K562 (cell line): ENCODE measurements around the gene CNTROB. TPM values are rescaled to one million over a fixed set of nuclear protein-coding genes. Genes with fewer than 3 reads are reported as not detected.

Experiments used
- ATAC-seq: fragments of 200-7000 bp; cut with Tn5 transposase; 3 replicates; pipeline ENCODE4 v1.9.1; 2020; ENCODE audit warnings: moderate library complexity
- BruUV-seq: library from RNA; stranded (reverse); fragments of 400-500 nt; replicated peaks from 2 replicates; lab custom pipeline; 2021; lab: Mats Ljungman, UMichigan
- CTCF ChIA-PET: fragments of 300-600 bp; formaldehyde crosslinking; extraction: SDS; loops from one replicate; lab custom pipeline; 2021; ENCODE audit warnings: low intra/inter-chr PET ratio; lab: Yijun Ruan, JAX
- POLR2A ChIA-PET: fragments of 300-600, 350-650 bp; sonication (Branson Sonifier 250); formaldehyde crosslinking; extraction: SDS; loops from one replicate; lab custom pipeline; 2021; ENCODE audit warnings: antibody characterized with exemption, inconsistent platforms; lab: Yijun Ruan, JAX
- DNase-seq, 4 experiments: peaks; one replicate each; pipeline versions ENCODE4 v3.0.0 to v3.0.0-alpha.2; 2011 to 2018; ENCODE audit warnings: low spot score in 3 of 4, mixed read lengths in 3 of 4; ENCODE audit errors: extremely low read depth in 1 of 4
- FAIRE-seq: peaks from 2 replicates; lab custom pipeline; 2011; peaks lifted over from hg19 to GRCh38; lab: Jason Lieb, UNC
- H2AFZ ChIP-seq: 2 replicates; pipeline ENCODE4 v1.6.0; 2011; ENCODE audit warnings: low read depth, low read length, control low read depth, inconsistent platforms
- H3K27ac ChIP-seq: fragments of 200-600 bp; 3 replicates; pipeline ENCODE4 v1.8.0; 2011; ENCODE audit warnings: low read depth, mild to moderate bottlenecking, control low read depth, inconsistent platforms, low read length, moderate library complexity, mixed read lengths; ENCODE audit errors: extremely low read depth
- H3K27me3 ChIP-seq, 2 experiments: fragments of 300-600 bp in 1 of 2; 2 replicates in 1 of 2; 3 replicates in 1 of 2; pipeline versions ENCODE4 v1.6.0 to v1.8.0; 2011; ENCODE audit warnings: inconsistent platforms in 2 of 2, low read length in 2 of 2, mild to moderate bottlenecking in 1 of 2, mixed read lengths in 1 of 2, moderate library complexity in 1 of 2; ENCODE audit not compliant: control insufficient read depth in 2 of 2, insufficient read depth in 2 of 2
- H3K36me3 ChIP-seq: fragments of 300-600 bp; 3 replicates; pipeline ENCODE4 v1.8.0; 2011; ENCODE audit warnings: mild to moderate bottlenecking, low read length, inconsistent platforms; ENCODE audit not compliant: control insufficient read depth, insufficient read depth
- H3K4me1 ChIP-seq, 2 experiments: fragments of 200-600 bp in 1 of 2; replicated peaks in 1 of 2; 2 replicates in 1 of 2; 3 replicates in 1 of 2; pipeline versions ENCODE4 v1.5.1 to v1.8.0; 2011; ENCODE audit warnings: inconsistent platforms in 2 of 2, low read length in 2 of 2, mild to moderate bottlenecking in 1 of 2, mixed read lengths in 1 of 2, moderate library complexity in 1 of 2; ENCODE audit not compliant: control insufficient read depth in 2 of 2, insufficient read depth in 2 of 2
- H3K4me2 ChIP-seq: 2 replicates; pipeline ENCODE4 v1.6.1; 2011; ENCODE audit warnings: low read length, control low read depth, inconsistent platforms, mixed read lengths; ENCODE audit not compliant: insufficient read depth
- H3K4me3 ChIP-seq: fragments of 200-600 bp; sonication (generic), shearing (Covaris generic); 2 replicates; pipeline ENCODE4 v1.5.1; 2016; ENCODE audit warnings: control low read depth, inconsistent platforms
- H3K79me2 ChIP-seq: fragments of 200-600 bp; 3 replicates; pipeline ENCODE4 v1.8.0; 2011; ENCODE audit warnings: low read length, inconsistent platforms; ENCODE audit not compliant: control insufficient read depth, insufficient read depth
- H3K9ac ChIP-seq, 2 experiments: 2 replicates each; pipeline versions ENCODE4 v1.6.0 to v1.6.1; 2011; ENCODE audit warnings: low read depth in 2 of 2, low read length in 2 of 2, control low read depth in 1 of 2, inconsistent platforms in 1 of 2, mild to moderate bottlenecking in 1 of 2, mixed read lengths in 1 of 2; ENCODE audit not compliant: insufficient read depth in 1 of 2
- H3K9me1 ChIP-seq: one replicate; pipeline ENCODE4 v1.6.0; 2011; ENCODE audit warnings: inconsistent platforms, mild to moderate bottlenecking, low read length, moderate library complexity; ENCODE audit not compliant: control insufficient read depth, insufficient read depth
- H3K9me3 ChIP-seq: replicated peaks from 2 replicates; pipeline ENCODE4 v1.5.1; 2011; ENCODE audit warnings: low read depth, low read length, inconsistent platforms; ENCODE audit not compliant: control insufficient read depth, insufficient read depth
- H4K20me1 ChIP-seq: replicated peaks from 2 replicates; pipeline ENCODE4 v1.6.1; 2011; ENCODE audit warnings: low read length, inconsistent platforms, mixed read lengths; ENCODE audit not compliant: control insufficient read depth, insufficient read depth
- ATF3 ChIP-seq, 2 experiments: fragments of 450-650 bp in 1 of 2; sonication (generic) in 1 of 2; formaldehyde crosslinking in 1 of 2; IDR thresholded peaks in 1 of 2; conservative IDR thresholded peaks in 1 of 2; 2 replicates each; pipeline versions ENCODE4 v1.6.1 to v1.8.1; 2016 to 2023; ENCODE audit warnings: mild to moderate bottlenecking in 2 of 2, moderate library complexity in 2 of 2, inconsistent platforms in 1 of 2, missing genetic modification reagents in 1 of 2
- COPS2 ChIP-seq: fragments of 450-650 bp; conservative IDR thresholded peaks from 2 replicates; pipeline ENCODE4 v1.6.1; 2016; ENCODE audit warnings: mild to moderate bottlenecking, moderate library complexity
- EGR1 ChIP-seq: fragments of 450-650 bp; conservative IDR thresholded peaks from 2 replicates; pipeline ENCODE4 v1.6.1; 2017; ENCODE audit warnings: mild to moderate bottlenecking
- FOXO4 ChIP-seq: fragments of 450-650 bp; formaldehyde crosslinking; IDR thresholded peaks from 2 replicates; pipeline ENCODE4 v1.4.0; 2020; ENCODE audit warnings: mild to moderate bottlenecking, moderate library complexity
- MLLT1 ChIP-seq, 2 experiments: fragments of 450-650 bp; IDR thresholded peaks; 2 replicates each; pipeline ENCODE4 v1.6.1; 2016
- NR2C1 ChIP-seq, 2 experiments: fragments of 450-650 bp; IDR thresholded peaks; 2 replicates each; pipeline ENCODE4 v1.6.1; 2017; ENCODE audit warnings: mild to moderate bottlenecking in 2 of 2, antibody characterized with exemption in 1 of 2, inconsistent platforms in 1 of 2, missing compliant biosample characterization in 1 of 2, missing genetic modification characterization in 1 of 2
- PHB ChIP-seq: fragments of 250-450 bp; sonication (Bioruptor Pico); IDR thresholded peaks from 2 replicates; pipeline ENCODE4 v1.5.0; 2021
- RBFOX2 ChIP-seq: fragments of 200-400 bp; formaldehyde crosslinking; IDR thresholded peaks from 2 replicates; pipeline ENCODE4 v1.6.1; 2017; ENCODE audit warnings: low read depth, mild to moderate bottlenecking, low read length, moderate library complexity
- SP1 ChIP-seq: sonication (generic); formaldehyde crosslinking; IDR thresholded peaks from 2 replicates; pipeline ENCODE4 v1.8.1; 2022; ENCODE audit warnings: mild to moderate bottlenecking, missing genetic modification reagents
- TSC22D4 ChIP-seq: fragments of 450-650 bp; IDR thresholded peaks from 2 replicates; pipeline ENCODE4 v1.6.1; 2016; ENCODE audit warnings: missing genetic modification characterization, missing biosample characterization, control low read depth
- ZBTB33 ChIP-seq: sonication (generic); formaldehyde crosslinking; IDR thresholded peaks from 2 replicates; pipeline ENCODE4 v1.8.1; 2023; ENCODE audit warnings: mild to moderate bottlenecking, missing genetic modification reagents
- ZNF76 ChIP-seq: fragments of 250-450 bp; sonication (Bioruptor Pico); IDR thresholded peaks from 2 replicates; pipeline ENCODE4 v1.4.0; 2020; ENCODE audit warnings: mild to moderate bottlenecking, moderate library complexity, borderline replicate concordance
- WGBS: fragments of 100-300 bp; shearing (Covaris generic); methylation state at CpG from one replicate; pipeline ENCODE4 v1.1.6; 2016; ENCODE audit warnings: low coverage, mixed read lengths; ENCODE audit not compliant: insufficient coverage; ENCODE audit errors: missing lambda C conversion rate; 5-methylcytosine and 5-hydroxymethylcytosine counted together
- in situ Hi-C: fragments of 300-500 bp; cut with MboI; formaldehyde crosslinking; loops from 4 replicates; pipeline ENCODE4 v1.15.0; 2018; ENCODE audit warnings: inconsistent platforms, mixed read lengths
- intact Hi-C: fragments of 100-400 bp; cut with micrococcal nuclease; formaldehyde crosslinking; loops from 2 replicates; pipeline ENCODE4 v1.14.2; 2022
- polyA plus RNA-seq, 8 experiments: library from polyadenylated mRNA; depleted of rRNA in 4 of 8; stranded (reverse) in 5 of 8; unstranded in 3 of 8; fragments of >200 nt; fragmentation: Nextera tagmentation in 2 of 8; fragmentation: Illumina TruSeq in 1 of 8; extraction: Ambion mirVana in 2 of 8; extraction: Trizol in 1 of 8; gene quantifications; 2 replicates each; pipeline versions ENCODE4 v1.2.1 to v1.2.3, GENCODE V29; 2011 to 2014; ENCODE audit warnings: inconsistent platforms in 1 of 8, missing spikeins in 1 of 8
- total RNA-seq, 7 experiments: library from RNA; depleted of rRNA in 6 of 7; stranded (reverse); fragments of >200 nt in 6 of 7; fragmentation: Illumina TruSeq in 2 of 7; extraction: Trizol in 2 of 7; gene quantifications; 2 replicates each; pipeline versions ENCODE4 v1.2.1 to v1.2.3, GENCODE V29; 2011 to 2021; ENCODE audit warnings: low replicate concordance in 1 of 7

CNTROB gene
- total and polyA plus RNA-seq, 9 of the 15 experiments (the other 6 are each of a cell fraction or from before 2014, with no cell fraction given) = 1.9 to 33.3 (median 23.0) TPM

- in situ Hi-C loops = no loop called here
- no peak within 1 kb of the TSS for H3K9ac ChIP-seq
- no peak for ATAC-seq
- no peaks in the 10 kb centered on the region for H3K27me3 ChIP-seq
- intact Hi-C loops = no loop called here
- peak; percentile 39; the same call in 1 of the 2 replicates for TF ChIP-seq ATF3 (IDR thresholded peaks at IDR 0.05)
- no peak for TF ChIP-seq ATF3 (CRISPR knock-in tag; conservative IDR thresholded peaks at IDR 0.05)
- no peak for TF ChIP-seq COPS2
- no peak for TF ChIP-seq TSC22D4 (tag)
- TF ChIP-seq SP1 = 0 out of 2 replicates have a peak, but pooled peaks have one; percentile 27
- TF ChIP-seq PHB (CRISPR knock-in tag) = no peak
- no peak for TF ChIP-seq RBFOX2
- TF ChIP-seq NR2C1 (IDR thresholded peaks at IDR 0.05) = no peak
- no peak for TF ChIP-seq NR2C1 (tag; IDR thresholded peaks at IDR 0.05)
- TF ChIP-seq ZBTB33 (CRISPR knock-in tag) = peak; percentile 71
- no peak for TF ChIP-seq ZNF76 (CRISPR knock-in tag)
- 0 out of 2 replicates have a peak, but pooled peaks have one; percentile 16 for TF ChIP-seq EGR1
- no peak for TF ChIP-seq FOXO4 (CRISPR knock-in tag)
- TF ChIP-seq MLLT1 (IDR thresholded peaks at IDR 0.05) = no peak
- no peaks in the 10 kb centered on the region for H3K9me3 ChIP-seq
- FAIRE-seq = no peak
- H3K79me2 ChIP-seq = peaks cover 34% of the 10 kb centered on the region
- POLR2A ChIA-PET = interaction anchor here (0.6 to 1.0 kb wide), 3 partner anchors 11 to 85 kb away, joined by 3 to 5 read pairs (median 3); partner anchors contain the start of gene RNF227
- H3K36me3 ChIP-seq = peaks cover 8% of the 10 kb centered on the region; the same call in 1 of the 3 replicates
- CTCF ChIA-PET = no interaction called here
- no TSS peak for BruUV-seq
- H3K4me1 ChIP-seq = peaks cover 10 to 12% of the 10 kb centered on the region in 2 experiments; a peak in 3 of 5 replicates
- H3K9me1 ChIP-seq = no peaks in the 10 kb centered on the region
- no peak within 1 kb of the TSS for H2AFZ ChIP-seq
- H4K20me1 ChIP-seq = no peaks in the 10 kb centered on the region; the same call in 1 of the 2 replicates
- WGBS = 93% methylated on average over 6 of the region's 67 CpGs
- DNase-seq = peak in 3 of 4 experiments; percentile 20 to 22 (median 20)
- H3K4me3 ChIP-seq = no peak within 1 kb of the TSS
- H3K4me2 ChIP-seq = no peak within 1 kb of the TSS
- no peak within 1 kb of the TSS for H3K27ac ChIP-seq
Observed at GRCh38 chr17:7929158-7930023, 2.6 kb upstream of the CNTROB start, which contains the start of gene KCNAB3. Gene KCNAB3, minus strand, starts transcription at chr17:7929856. Its CDS starts 421 bp downstream, at chr17:7929435.
